Endothelial cell of umbilical vein (primary cell): ENCODE data around the gene MEF2D.

Source experiments
- CTCF ChIP-seq, 2 donors: IDR thresholded peaks; 1 replicate in 1 of 2; 2 replicates in 1 of 2; pipeline ENCODE4 v1.5.1; 2011; ENCODE audit warnings: low read length in 2 of 2, mild to moderate bottlenecking in 2 of 2, moderate library complexity in 2 of 2, control low read depth in 1 of 2, inconsistent platforms in 1 of 2, low read depth in 1 of 2; ENCODE audit not compliant: insufficient read depth in 1 of 2; ENCODE audit errors: extremely low read depth in 1 of 2
- POLR2A ChIP-seq: IDR thresholded peaks from 2 replicates; pipeline ENCODE4 v1.6.1; 2012; ENCODE audit warnings: low read depth, mild to moderate bottlenecking, control low read depth, low read length
- POLR2AphosphoS5 ChIP-seq: IDR thresholded peaks from 2 replicates; pipeline ENCODE4 v1.6.1; 2012; ENCODE audit warnings: low read depth, mild to moderate bottlenecking, control low read depth, low read length, moderate library complexity; ENCODE audit not compliant: insufficient read depth

GRCh38 chr1:156493154-156493631 lies 7.4 kb downstream of the MEF2D start:
- no peak for TF ChIP-seq POLR2A
- TF ChIP-seq CTCF (IDR thresholded peaks at IDR 0.05; ENCODE audit: extremely low read depth in 1 of 2, insufficient read depth in 1 of 2, low read depth in 1 of 2, low read length in 2 of 2): no peak
- no peak for TF ChIP-seq POLR2AphosphoS5
